Neural cell (in vitro differentiated cells): ENCODE measurements around the gene ENPP5. TPM values are rescaled to one million over a fixed set of nuclear protein-coding genes. Genes with fewer than 3 reads are reported as not detected.
"Not testable (repeated sequence)": the region's sequence is repeated elsewhere in the genome, so short reads cannot be mapped to it uniquely, and the experiment has no call there.

ENCODE experiments used
- H2AFZ ChIP-seq: fragments of 200-600, 300-800 bp; sonication (generic), shearing (Covaris generic); 2 replicates; pipeline ENCODE4 v1.6.0; 2014; ENCODE audit warnings: low read depth, mild to moderate bottlenecking, antibody characterized with exemption, low read length, moderate library complexity
- H3F3A ChIP-seq: fragments of 200-600 bp; shearing (Covaris generic); 2 replicates; pipeline ENCODE4 v1.6.1; 2016; ENCODE audit warnings: mild to moderate bottlenecking, moderate library complexity, mixed read lengths, antibody characterized with exemption, low read length; ENCODE audit not compliant: insufficient read depth, poor library complexity, severe bottlenecking
- H3K27ac ChIP-seq: fragments of 200-600, 300-800 bp; sonication (generic), shearing (Covaris generic); 2 replicates; pipeline ENCODE4 v1.5.1; 2014; ENCODE audit warnings: mild to moderate bottlenecking, low read length, moderate library complexity
- H3K27me3 ChIP-seq: fragments of 300-800, 200-600 bp; sonication (generic), shearing (Covaris generic); 2 replicates; pipeline ENCODE4 v1.6.0; 2014; ENCODE audit warnings: mild to moderate bottlenecking, low read depth, low read length, moderate library complexity; ENCODE audit not compliant: insufficient read depth
- H3K36me3 ChIP-seq: fragments of 300-800, 200-600 bp; sonication (generic), shearing (Covaris generic); 2 replicates; pipeline ENCODE4 v1.5.1; 2014; ENCODE audit warnings: mild to moderate bottlenecking, antibody characterized with exemption, low read length, moderate library complexity; ENCODE audit not compliant: insufficient read depth
- H3K4me2 ChIP-seq: fragments of 300-800, 200-600 bp; sonication (generic), shearing (Covaris generic); 2 replicates; pipeline ENCODE4 v1.6.0; 2014; ENCODE audit warnings: mild to moderate bottlenecking, low read length
- H3K4me3 ChIP-seq: fragments of 300-800, 200-600 bp; sonication (generic), shearing (Covaris generic); 2 replicates; pipeline ENCODE4 v1.5.1; 2014; ENCODE audit warnings: mild to moderate bottlenecking, low read length, moderate library complexity
- H3K79me2 ChIP-seq: fragments of 200-600 bp; shearing (Covaris generic); replicated peaks from 2 replicates; pipeline ENCODE4 v1.6.0; 2014; ENCODE audit warnings: mild to moderate bottlenecking, low read length, moderate library complexity; ENCODE audit not compliant: insufficient read depth
- H3K9ac ChIP-seq: fragments of 300-800, 200-600 bp; sonication (generic), shearing (Covaris generic); 2 replicates; pipeline ENCODE4 v1.6.1; 2016; ENCODE audit warnings: mild to moderate bottlenecking, low read length, mixed read lengths
- H3K9me2 ChIP-seq: fragments of 200-600 bp; shearing (Covaris generic); 2 replicates; pipeline ENCODE4 v1.6.1; 2016; ENCODE audit warnings: mild to moderate bottlenecking, low read length, mixed read lengths; ENCODE audit not compliant: insufficient read depth
- H3K9me3 ChIP-seq: fragments of 200-600, 300-800 bp; sonication (generic), shearing (Covaris generic); 2 replicates; pipeline ENCODE4 v1.6.1; 2016; ENCODE audit warnings: mild to moderate bottlenecking, mixed run types, low read length, moderate library complexity, mixed read lengths
- H4K20me1 ChIP-seq: fragments of 200-600 bp; shearing (Covaris generic); 2 replicates; pipeline ENCODE4 v1.6.1; 2016; ENCODE audit warnings: mild to moderate bottlenecking, mixed run types; ENCODE audit not compliant: insufficient read depth
- CTCF ChIP-seq: fragments of 450-650 bp; IDR thresholded peaks from 2 replicates; pipeline ENCODE4 v1.5.1; 2014; ENCODE audit warnings: antibody characterized with exemption, mild to moderate bottlenecking, moderate library complexity; ENCODE audit not compliant: poor library complexity, severe bottlenecking
- EP300 ChIP-seq: fragments of 450-650 bp; conservative IDR thresholded peaks from 2 replicates; pipeline ENCODE4 v1.6.1; 2014; ENCODE audit warnings: antibody characterized with exemption, mild to moderate bottlenecking, moderate library complexity; ENCODE audit not compliant: poor library complexity, severe bottlenecking
- EZH2 ChIP-seq: fragments of 200-600, 300-800 bp; shearing (Covaris generic), sonication (generic); IDR thresholded peaks from 2 replicates; pipeline ENCODE4 v1.6.1; 2014; ENCODE audit warnings: antibody characterized with exemption, low read length, borderline replicate concordance, mild to moderate bottlenecking; ENCODE audit not compliant: insufficient read depth, poor library complexity, severe bottlenecking
- MXI1 ChIP-seq: fragments of 450-650 bp; conservative IDR thresholded peaks from 2 replicates; pipeline ENCODE4 v1.6.1; 2014; ENCODE audit warnings: antibody characterized with exemption, mild to moderate bottlenecking; ENCODE audit not compliant: poor library complexity, severe bottlenecking
- POLR2AphosphoS5 ChIP-seq: IDR thresholded peaks from 2 replicates; pipeline ENCODE4 v1.6.1; 2012
- RAD21 ChIP-seq: fragments of 450-650 bp; conservative IDR thresholded peaks from 2 replicates; pipeline ENCODE4 v1.6.1; 2014; ENCODE audit warnings: antibody characterized with exemption, mild to moderate bottlenecking, moderate library complexity
- SMC3 ChIP-seq: fragments of 450-650 bp; conservative IDR thresholded peaks from 2 replicates; pipeline ENCODE4 v1.6.1; 2014; ENCODE audit warnings: antibody characterized with exemption, mild to moderate bottlenecking, moderate library complexity; ENCODE audit not compliant: poor library complexity
- TAF1 ChIP-seq: IDR thresholded peaks from 2 replicates; pipeline ENCODE4 v1.6.1; 2012; ENCODE audit warnings: low read depth
- polyA plus RNA-seq: library from polyadenylated mRNA; depleted of rRNA; stranded (reverse); fragments of >200 nt; gene quantifications from 2 replicates; pipeline ENCODE4 v1.2.3, GENCODE V29; 2014
- TF ChIP-seq, protein P1 (sequence below): IDR thresholded peaks from 2 replicates; pipeline ENCODE4 v1.6.1; 2012; ENCODE audit warnings: borderline replicate concordance

ENPP5 gene
- polyA plus RNA-seq, 1 donor from 2014 or later: 1.1 TPM

GRCh38 chr6:46159229-46159628 lies 11.6 kb downstream of the ENPP5 start:
- Histone ChIP-seq H2AFZ (no peak overlapping the region), H3K4me2 (no peak overlapping the region), H3K9me2 (no peaks in the 10 kb centered on the region), H4K20me1 (no peaks in the 10 kb centered on the region), H3K9ac (no peak overlapping the region), H3K27ac (no peak overlapping the region), H3K27me3 (no peaks in the 10 kb centered on the region), H3K79me2 (no peaks in the 10 kb centered on the region), H3K4me3 (no peak overlapping the region), H3K9me3 (no peaks in the 10 kb centered on the region), H3K36me3 (no peaks in the 10 kb centered on the region), H3F3A (no peaks in the 10 kb centered on the region)
- TF ChIP-seq EP300 (no peak), RAD21 (no peak), POLR2AphosphoS5 (no peak), TAF1 (no peak), SMC3 (no peak), EZH2 (no peak), CTCF (no peak), MXI1 (no peak)
- TF ChIP-seq, protein P1, sequence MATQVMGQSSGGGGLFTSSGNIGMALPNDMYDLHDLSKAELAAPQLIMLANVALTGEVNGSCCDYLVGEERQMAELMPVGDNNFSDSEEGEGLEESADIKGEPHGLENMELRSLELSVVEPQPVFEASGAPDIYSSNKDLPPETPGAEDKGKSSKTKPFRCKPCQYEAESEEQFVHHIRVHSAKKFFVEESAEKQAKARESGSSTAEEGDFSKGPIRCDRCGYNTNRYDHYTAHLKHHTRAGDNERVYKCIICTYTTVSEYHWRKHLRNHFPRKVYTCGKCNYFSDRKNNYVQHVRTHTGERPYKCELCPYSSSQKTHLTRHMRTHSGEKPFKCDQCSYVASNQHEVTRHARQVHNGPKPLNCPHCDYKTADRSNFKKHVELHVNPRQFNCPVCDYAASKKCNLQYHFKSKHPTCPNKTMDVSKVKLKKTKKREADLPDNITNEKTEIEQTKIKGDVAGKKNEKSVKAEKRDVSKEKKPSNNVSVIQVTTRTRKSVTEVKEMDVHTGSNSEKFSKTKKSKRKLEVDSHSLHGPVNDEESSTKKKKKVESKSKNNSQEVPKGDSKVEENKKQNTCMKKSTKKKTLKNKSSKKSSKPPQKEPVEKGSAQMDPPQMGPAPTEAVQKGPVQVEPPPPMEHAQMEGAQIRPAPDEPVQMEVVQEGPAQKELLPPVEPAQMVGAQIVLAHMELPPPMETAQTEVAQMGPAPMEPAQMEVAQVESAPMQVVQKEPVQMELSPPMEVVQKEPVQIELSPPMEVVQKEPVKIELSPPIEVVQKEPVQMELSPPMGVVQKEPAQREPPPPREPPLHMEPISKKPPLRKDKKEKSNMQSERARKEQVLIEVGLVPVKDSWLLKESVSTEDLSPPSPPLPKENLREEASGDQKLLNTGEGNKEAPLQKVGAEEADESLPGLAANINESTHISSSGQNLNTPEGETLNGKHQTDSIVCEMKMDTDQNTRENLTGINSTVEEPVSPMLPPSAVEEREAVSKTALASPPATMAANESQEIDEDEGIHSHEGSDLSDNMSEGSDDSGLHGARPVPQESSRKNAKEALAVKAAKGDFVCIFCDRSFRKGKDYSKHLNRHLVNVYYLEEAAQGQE: no peak

- no peak for TF ChIP-seq EP300
- no peak for TF ChIP-seq EZH2
- TF ChIP-seq POLR2AphosphoS5: no peak
- TF ChIP-seq, protein P1: no peak
- no peak for TF ChIP-seq TAF1
- no peaks in the 10 kb centered on the region for H3F3A ChIP-seq
- H4K20me1 ChIP-seq: no peaks in the 10 kb centered on the region
- no peak overlapping the region for H3K9ac ChIP-seq
- no peaks in the 10 kb centered on the region for H3K79me2 ChIP-seq
- no peak overlapping the region for H3K27ac ChIP-seq
- H3K36me3 ChIP-seq: no peaks in the 10 kb centered on the region
- no peak overlapping the region for H3K4me3 ChIP-seq
- no peak overlapping the region for H2AFZ ChIP-seq
- no peaks in the 10 kb centered on the region for H3K27me3 ChIP-seq
- H3K9me2 ChIP-seq: no peaks in the 10 kb centered on the region
- no peaks in the 10 kb centered on the region for H3K9me3 ChIP-seq
- no peak overlapping the region for H3K4me2 ChIP-seq
Observed at GRCh38 chr6:46156701-46157100, 14.1 kb downstream of the ENPP5 start.

GRCh38 chr6:46149066-46149465 lies 21.7 kb downstream of the ENPP5 start:
- H3K4me3 ChIP-seq, H3K36me3 ChIP-seq, H3K9me3 ChIP-seq, H3K9ac ChIP-seq, H3K4me2 ChIP-seq, H3K9me2 ChIP-seq, H3K79me2 ChIP-seq, H3K27ac ChIP-seq, H2AFZ ChIP-seq, H4K20me1 ChIP-seq, H3K27me3 ChIP-seq, H3F3A ChIP-seq: not testable (repeated sequence)
